H1 (cell line): Measurements from ENCODE around the gene PDE4D. TPM values are rescaled to one million over a fixed set of nuclear protein-coding genes. Genes with fewer than 3 reads are reported as not detected.

ENCODE experiments used
- CTCF ChIA-PET: fragments of 300-600 bp; sonication (Branson Sonifier 250); formaldehyde crosslinking; loops from one replicate; lab custom pipeline; 2021; ENCODE audit not compliant: partially characterized antibody; lab: Charles Lee
- POLR2A ChIA-PET: fragments of 300-600 bp; sonication (Branson Sonifier 250); formaldehyde crosslinking; loops from one replicate; lab custom pipeline; 2021; ENCODE audit warnings: inconsistent platforms; ENCODE audit not compliant: partially characterized antibody; lab: Charles Lee
- DNase-seq, 2 experiments: peaks; one replicate each; pipeline versions ENCODE4 v3.0.0 to v3.0.0-alpha.2; 2010 to 2022; ENCODE audit warnings: low spot score in 2 of 2, low read depth in 1 of 2, mixed read lengths in 1 of 2
- FAIRE-seq: peaks from 2 replicates; lab custom pipeline; 2011; peaks lifted over from hg19 to GRCh38; lab: Jason Lieb, UNC
- H2AFZ ChIP-seq: 2 replicates; pipeline ENCODE4 v1.8.1; 2012; ENCODE audit warnings: low read length, inconsistent platforms
- H2AK5ac ChIP-seq: 2 replicates; pipeline ENCODE4 v1.6.1; 2013; ENCODE audit warnings: low read depth, low read length
- H2BK120ac ChIP-seq: replicated peaks from 2 replicates; pipeline ENCODE3; 2013; ENCODE audit warnings: low read depth, low read length, inconsistent platforms
- H2BK12ac ChIP-seq: 2 replicates; pipeline ENCODE4 v1.6.1; 2013; ENCODE audit warnings: low read depth, low read length
- H2BK15ac ChIP-seq: 2 replicates; pipeline ENCODE4 v1.6.1; 2013; ENCODE audit warnings: low read length
- H2BK20ac ChIP-seq: 2 replicates; pipeline ENCODE4 v1.6.1; 2013; ENCODE audit warnings: low read length
- H2BK5ac ChIP-seq: 2 replicates; pipeline ENCODE4 v1.6.1; 2013; ENCODE audit warnings: low read depth, low read length
- H3K14ac ChIP-seq: 2 replicates; pipeline ENCODE4 v1.6.1; 2013; ENCODE audit warnings: inconsistent platforms; ENCODE audit not compliant: insufficient read length
- H3K18ac ChIP-seq: 2 replicates; pipeline ENCODE4 v1.6.1; 2013; ENCODE audit warnings: low read length; ENCODE audit errors: extremely low read depth
- H3K23ac ChIP-seq: 2 replicates; pipeline ENCODE4 v1.6.1; 2013; ENCODE audit warnings: inconsistent platforms; ENCODE audit not compliant: insufficient read length
- H3K23me2 ChIP-seq: 2 replicates; pipeline ENCODE4 v1.6.1; 2013; ENCODE audit warnings: low read depth, low read length
- H3K27ac ChIP-seq: 2 replicates; pipeline ENCODE4 v1.6.1; 2011; ENCODE audit warnings: low read depth, low read length, inconsistent platforms
- H3K27me3 ChIP-seq, 4 experiments: replicated peaks in 1 of 4; 1 replicate in 1 of 4; 2 replicates in 3 of 4; pipeline versions ENCODE4 v1.6.1 to v1.8.1; 2011 to 2013; ENCODE audit warnings: low read length in 3 of 4, mild to moderate bottlenecking in 3 of 4, inconsistent platforms in 2 of 4, mixed read lengths in 2 of 4, moderate library complexity in 1 of 4; ENCODE audit not compliant: control insufficient read depth in 3 of 4, insufficient read depth in 3 of 4; ENCODE audit errors: extremely low read depth in 1 of 4
- H3K36me3 ChIP-seq, 4 experiments: 2 replicates each; pipeline versions ENCODE4 v1.6.1 to v1.8.1; 2011 to 2013; ENCODE audit warnings: mild to moderate bottlenecking in 4 of 4, low read length in 3 of 4, moderate library complexity in 2 of 4, control low read depth in 1 of 4, inconsistent platforms in 1 of 4; ENCODE audit not compliant: insufficient read depth in 4 of 4, control insufficient read depth in 2 of 4
- H3K4ac ChIP-seq: replicated peaks from 2 replicates; pipeline ENCODE3; 2013; ENCODE audit warnings: low read length, low read depth, mixed read lengths, inconsistent platforms; ENCODE audit not compliant: insufficient read length
- H3K4me1 ChIP-seq, 4 experiments: replicated peaks in 1 of 4; 1 replicate in 1 of 4; 2 replicates in 3 of 4; pipeline versions ENCODE4 v1.6.1 to v1.8.1; 2011 to 2013; ENCODE audit warnings: low read length in 3 of 4, inconsistent platforms in 2 of 4, mixed read lengths in 1 of 4; ENCODE audit not compliant: insufficient read depth in 4 of 4, control insufficient read depth in 3 of 4
- H3K4me2 ChIP-seq, 2 experiments: 2 replicates each; pipeline versions ENCODE4 v1.6.1 to v1.8.1; 2011 to 2013; ENCODE audit warnings: low read depth in 2 of 2, low read length in 2 of 2, control low read depth in 1 of 2, inconsistent platforms in 1 of 2, mild to moderate bottlenecking in 1 of 2; ENCODE audit not compliant: insufficient read depth in 1 of 2
- H3K4me3 ChIP-seq, 4 experiments: fragments of 200-600, 300-600 bp in 1 of 4; sonication (generic), shearing (Covaris generic), sonication (Bioruptor Twin) in 1 of 4; 2 replicates each; pipeline versions ENCODE4 v1.5.1 to v1.8.1; 2011 to 2016; ENCODE audit warnings: low read length in 4 of 4, low read depth in 3 of 4, control low read depth in 2 of 4, inconsistent platforms in 2 of 4, mild to moderate bottlenecking in 2 of 4, mixed read lengths in 1 of 4, moderate library complexity in 1 of 4; ENCODE audit not compliant: insufficient read depth in 2 of 4; ENCODE audit errors: extremely low read depth in 1 of 4
- H3K56ac ChIP-seq: replicated peaks from 2 replicates; pipeline ENCODE3; 2013; ENCODE audit warnings: low read depth, mild to moderate bottlenecking, mixed read lengths, low read length, inconsistent platforms; ENCODE audit not compliant: insufficient read length
- H3K79me1 ChIP-seq: 2 replicates; pipeline ENCODE4 v1.6.1; 2013; ENCODE audit warnings: low read depth, low read length, control low read depth
- H3K79me2 ChIP-seq, 2 experiments: 2 replicates each; pipeline versions ENCODE4 v1.6.1 to v1.8.1; 2012 to 2013; ENCODE audit warnings: low read length in 2 of 2, mild to moderate bottlenecking in 2 of 2, inconsistent platforms in 1 of 2; ENCODE audit not compliant: insufficient read depth in 2 of 2, control insufficient read depth in 1 of 2
- H3K9ac ChIP-seq, 4 experiments: replicated peaks in 1 of 4; 1 replicate in 1 of 4; 2 replicates in 3 of 4; pipeline versions ENCODE4 v1.6.1 to v1.8.1; 2011 to 2013; ENCODE audit warnings: low read depth in 3 of 4, low read length in 3 of 4, control low read depth in 2 of 4, mild to moderate bottlenecking in 2 of 4, moderate library complexity in 2 of 4, inconsistent platforms in 1 of 4; ENCODE audit errors: extremely low read depth in 1 of 4
- H3K9me3 ChIP-seq, 2 experiments: 2 replicates each; pipeline versions ENCODE4 v1.6.1 to v1.8.1; 2012 to 2013; ENCODE audit warnings: mild to moderate bottlenecking in 2 of 2, moderate library complexity in 2 of 2, control low read depth in 1 of 2, inconsistent platforms in 1 of 2, low read depth in 1 of 2, low read length in 1 of 2, mixed read lengths in 1 of 2; ENCODE audit not compliant: insufficient read depth in 2 of 2
- H4K20me1 ChIP-seq, 2 experiments: replicated peaks in 1 of 2; 2 replicates each; pipeline versions ENCODE3 to v1.8.1; 2011 to 2013; ENCODE audit warnings: inconsistent platforms in 2 of 2, low read length in 2 of 2, mild to moderate bottlenecking in 1 of 2; ENCODE audit not compliant: insufficient read depth in 2 of 2, control insufficient read depth in 1 of 2
- H4K5ac ChIP-seq: 2 replicates; pipeline ENCODE4 v1.6.1; 2013; ENCODE audit warnings: low read length, low read depth, mixed read lengths, inconsistent platforms; ENCODE audit not compliant: insufficient read length
- H4K8ac ChIP-seq: 2 replicates; pipeline ENCODE4 v1.8.0; 2013; ENCODE audit warnings: mild to moderate bottlenecking, moderate library complexity, low read length, inconsistent platforms; ENCODE audit not compliant: insufficient read depth; ENCODE audit errors: extremely low read depth
- H4K91ac ChIP-seq: replicated peaks from 2 replicates; pipeline ENCODE3; 2013; ENCODE audit warnings: low read length, mixed read lengths, inconsistent platforms; ENCODE audit not compliant: insufficient read length
- ASH2L ChIP-seq: fragments of 200-600, 300-600 bp; sonication (generic); IDR thresholded peaks from one replicate; pipeline ENCODE4 v1.7.1; 2017; ENCODE audit warnings: low read length
- CTBP2 ChIP-seq: IDR thresholded peaks from 2 replicates; pipeline ENCODE4 v1.7.0; 2011; ENCODE audit warnings: borderline replicate concordance, mild to moderate bottlenecking, moderate library complexity, mixed read lengths, low read length; ENCODE audit not compliant: insufficient read depth, insufficient read length
- EZH2 ChIP-seq: fragments of 200-600 bp; sonication (generic); IDR thresholded peaks from 2 replicates; pipeline ENCODE4 v1.7.1; 2012; ENCODE audit warnings: low read depth, mild to moderate bottlenecking, moderate library complexity, low read length, inconsistent platforms; ENCODE audit not compliant: severe bottlenecking
- FOSL1 ChIP-seq: IDR thresholded peaks from 2 replicates; pipeline ENCODE4 v1.6.1; 2011; ENCODE audit warnings: mild to moderate bottlenecking, low read depth, low read length, moderate library complexity; ENCODE audit not compliant: insufficient read depth
- JUN ChIP-seq: IDR thresholded peaks from 2 replicates; pipeline ENCODE4 v1.6.1; 2011; ENCODE audit warnings: low read depth, mild to moderate bottlenecking, improper control_type of control experiment, low read length
- KDM5A ChIP-seq: fragments of 200-600 bp; IDR thresholded peaks from 2 replicates; pipeline ENCODE4 v1.7.1; 2012; ENCODE audit warnings: mild to moderate bottlenecking, low read length, inconsistent platforms, mixed read lengths
- NRF1 ChIP-seq: IDR thresholded peaks from 2 replicates; pipeline ENCODE4 v1.6.1; 2011; ENCODE audit warnings: mild to moderate bottlenecking, low read depth, low read length, improper control_type of control experiment
- POLR2AphosphoS5 ChIP-seq: IDR thresholded peaks from 2 replicates; pipeline ENCODE4 v1.6.1; 2011; ENCODE audit warnings: low read depth, low read length
- POU5F1 ChIP-seq: IDR thresholded peaks from 2 replicates; pipeline ENCODE4 v1.6.1; 2011; ENCODE audit warnings: low read depth, mild to moderate bottlenecking, low read length, moderate library complexity
- RAD21 ChIP-seq, 2 experiments: IDR thresholded peaks in 1 of 2; conservative IDR thresholded peaks in 1 of 2; 2 replicates each; pipeline ENCODE4 v1.6.1; 2011; ENCODE audit warnings: low read depth in 2 of 2, low read length in 2 of 2, improper control_type of control experiment in 1 of 2, inconsistent platforms in 1 of 2, mild to moderate bottlenecking in 1 of 2, moderate library complexity in 1 of 2
- SP1 ChIP-seq: IDR thresholded peaks from 2 replicates; pipeline ENCODE4 v1.6.1; 2011; ENCODE audit warnings: low read depth, low read length
- WGBS, 2 experiments: shearing (Covaris generic) in 1 of 2; methylation state at CpG; one replicate each; pipeline versions ENCODE4 v1.1.6 to v1.1.7; 2013 to 2015; ENCODE audit warnings: low lambda C conversion rate in 2 of 2, mixed read lengths in 2 of 2, inconsistent platforms in 1 of 2, low coverage in 1 of 2, missing lambda C conversion rate in 1 of 2; ENCODE audit not compliant: insufficient replicate concordance in 2 of 2, insufficient coverage in 1 of 2, insufficient read length in 1 of 2; ENCODE audit errors: extremely low coverage in 1 of 2, missing lambda C conversion rate in 1 of 2; 5-methylcytosine and 5-hydroxymethylcytosine counted together
- polyA plus RNA-seq, 7 experiments: library from polyadenylated mRNA; depleted of rRNA in 3 of 7; stranded (reverse) in 5 of 7; unstranded in 2 of 7; fragments of >200 nt in 5 of 7; fragments of 200-250 nt in 2 of 7; gene quantifications; 1 replicate in 5 of 7; 2 replicates in 1 of 7; 4 replicates in 1 of 7; pipeline versions ENCODE4 v1.2.1 to v1.2.3, GENCODE V29; 2011 to 2013; ENCODE audit warnings: missing spikeins in 2 of 7, mixed read lengths in 2 of 7
- total RNA-seq: library from RNA; stranded (reverse); fragmentation: NEBNext Ultra II Directional; extraction: Animal tissue kit (Norgen Biotek cat#: 25700); gene quantifications from 2 replicates; pipeline ENCODE4 v1.2.1, GENCODE V29; 2021

Gene PDE4D
- total and polyA plus RNA-seq, 2 of the 8 experiments (the other 6 are each of a cell fraction or from before 2014, with no cell fraction given) = 2.3 to 3.7 TPM

- H2BK15ac ChIP-seq = no peak overlapping the region
- H3K4me2 ChIP-seq = no peak overlapping the region
- H4K20me1 ChIP-seq = no peaks in the 10 kb centered on the region
- no peak overlapping the region for H3K23ac ChIP-seq
- no peak overlapping the region for H3K18ac ChIP-seq
- no peak overlapping the region for H2BK20ac ChIP-seq
- H3K27me3 ChIP-seq = no peaks in the 10 kb centered on the region
- CTCF ChIA-PET = interaction anchor here (0.8 kb wide), 1 partner anchor 23 kb away, joined by 3 read pairs; no protein-coding TSS in a partner anchor
- no peak overlapping the region for H4K91ac ChIP-seq
- no peaks in the 10 kb centered on the region for H3K9me3 ChIP-seq
- WGBS, 2 experiments = 93% methylated on average over 1 of the region's 1 CpG; no CpG with 5 or more reads in 1 of the 2 experiments
- no peaks in the 10 kb centered on the region for H3K4me1 ChIP-seq
- no peaks in the 10 kb centered on the region for H3K36me3 ChIP-seq
- H3K14ac ChIP-seq = no peak overlapping the region
- H2AFZ ChIP-seq = no peak overlapping the region
- H3K23me2 ChIP-seq = no peaks in the 10 kb centered on the region
- H3K4me3 ChIP-seq = no peak overlapping the region
- H2BK5ac ChIP-seq = no peak overlapping the region
- no peak overlapping the region for H3K27ac ChIP-seq
- no peak overlapping the region for H2AK5ac ChIP-seq
- no peak overlapping the region for H3K9ac ChIP-seq
- H3K79me1 ChIP-seq = no peaks in the 10 kb centered on the region
- H2BK120ac ChIP-seq = no peak overlapping the region
- no peak overlapping the region for H3K4ac ChIP-seq
- POLR2A ChIA-PET = no interaction called here
- no peak for DNase-seq
- no peak overlapping the region for H2BK12ac ChIP-seq
- no peak overlapping the region for H4K8ac ChIP-seq
- no peak overlapping the region for H3K56ac ChIP-seq
- no peak overlapping the region for H4K5ac ChIP-seq
- H3K79me2 ChIP-seq = no peaks in the 10 kb centered on the region
- FAIRE-seq = no peak
- no peak for TF ChIP-seq POU5F1
- no peak for TF ChIP-seq ASH2L
- no peak for TF ChIP-seq POLR2AphosphoS5
- TF ChIP-seq SP1 = no peak
- TF ChIP-seq CTBP2 = no peak
- TF ChIP-seq FOSL1 = no peak
- TF ChIP-seq KDM5A = no peak
- no peak for TF ChIP-seq EZH2
- TF ChIP-seq RAD21 (IDR thresholded peaks at IDR 0.05 in 1 of 2, conservative IDR thresholded peaks at IDR 0.05 in 1 of 2; ENCODE audit: low read depth in 2 of 2, low read length in 2 of 2) = no peak
- no peak for TF ChIP-seq JUN
- no peak for TF ChIP-seq NRF1
These were observed 835.3 kb downstream of the PDE4D start for GRCh38 chr5:59058237-59058636.
